NOMO-1 treated with DMSO at 0.1 percent for 48 hours (cell line): ENCODE measurements around the gene SMURF2.

ENCODE experiments used
- DNase-seq: peaks from one replicate; lab custom pipeline; 2025; ENCODE audit not compliant: unreplicated experiment; lab: John Stamatoyannopoulos, UW

SMURF2 gene

GRCh38 chr17:64505340-64506200, 156.5 kb downstream of the SMURF2 start:
- DNase-seq = peak; percentile 86

GRCh38 chr17:64504769-64505339, 157.3 kb downstream of the SMURF2 start:
- no peak for DNase-seq

- no peak for DNase-seq
Observed at GRCh38 chr17:64503821-64504768, 158.0 kb downstream of the SMURF2 start.

GRCh38 chr17:64503341-64503740, 158.8 kb downstream of the SMURF2 start:
- no peak for DNase-seq

GRCh38 chr17:64502809-64503208, 159.3 kb downstream of the SMURF2 start:
- no peak for DNase-seq

GRCh38 chr17:64502021-64502420, 160.1 kb downstream of the SMURF2 start:
- DNase-seq = no peak

- DNase-seq = no peak
Observed at GRCh38 chr17:64500862-64501765, 161.0 kb downstream of the SMURF2 start.

- no peak for DNase-seq
Observed at GRCh38 chr17:64500487-64500859, 161.6 kb downstream of the SMURF2 start.

- DNase-seq = no peak
Observed at GRCh38 chr17:64499805-64500486, 162.2 kb downstream of the SMURF2 start.

GRCh38 chr17:64498308-64499203, 163.6 kb downstream of the SMURF2 start:
- peak; percentile 10 for DNase-seq

- DNase-seq = peak; percentile 60
Observed at GRCh38 chr17:64497565-64498035, 164.5 kb downstream of the SMURF2 start.

GRCh38 chr17:64496786-64497564, 165.1 kb downstream of the SMURF2 start, which contains the start of gene POLG2:
Gene POLG2, minus strand, starts transcription at chr17:64497054. Its CDS starts 86 bp downstream, at chr17:64496968.
- DNase-seq = peak; percentile 91

GRCh38 chr17:64496348-64496785, 165.7 kb downstream of the SMURF2 start:
- DNase-seq = no peak
